ENCODE data around the gene CPLX4.

The CPLX4 gene, protein sequence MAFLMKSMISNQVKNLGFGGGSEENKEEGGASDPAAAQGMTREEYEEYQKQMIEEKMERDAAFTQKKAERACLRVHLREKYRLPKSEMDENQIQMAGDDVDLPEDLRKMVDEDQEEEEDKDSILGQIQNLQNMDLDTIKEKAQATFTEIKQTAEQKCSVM

DNA sequence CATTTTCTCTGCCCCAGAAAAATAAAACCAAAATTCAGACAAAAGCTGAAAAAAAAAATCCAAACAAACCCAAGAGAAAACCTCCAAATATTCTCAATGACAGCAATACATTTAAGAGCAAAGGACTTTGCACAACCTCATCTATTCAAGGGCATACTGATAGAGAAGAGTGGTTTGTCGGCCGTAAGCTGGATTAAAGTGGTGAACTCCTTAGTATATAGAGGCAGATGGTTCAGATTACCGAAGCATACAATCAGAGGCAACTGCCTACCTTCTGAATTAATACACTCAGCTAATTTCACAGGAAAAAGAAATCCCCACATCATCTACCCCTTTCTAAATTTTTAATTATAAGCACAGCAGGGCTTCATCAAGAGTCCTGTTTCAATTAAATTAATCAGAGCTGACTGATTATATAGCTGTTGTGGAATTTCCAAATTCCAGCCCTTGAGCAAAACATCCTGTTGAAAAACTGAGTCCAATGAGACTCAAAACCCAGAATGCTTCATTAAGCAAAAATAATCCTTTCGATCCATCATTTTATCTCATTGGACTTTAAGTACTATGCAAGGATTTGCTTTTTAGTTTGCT lies at the start of gene CPLX4:
TSS of gene CPLX4 (minus strand) at position 190 of the 591 bp plus-strand sequence. CDS start at position 3, 187 bp downstream.
- DNase-seq (ENCODE audit: low spot score) = no peak

DNA sequence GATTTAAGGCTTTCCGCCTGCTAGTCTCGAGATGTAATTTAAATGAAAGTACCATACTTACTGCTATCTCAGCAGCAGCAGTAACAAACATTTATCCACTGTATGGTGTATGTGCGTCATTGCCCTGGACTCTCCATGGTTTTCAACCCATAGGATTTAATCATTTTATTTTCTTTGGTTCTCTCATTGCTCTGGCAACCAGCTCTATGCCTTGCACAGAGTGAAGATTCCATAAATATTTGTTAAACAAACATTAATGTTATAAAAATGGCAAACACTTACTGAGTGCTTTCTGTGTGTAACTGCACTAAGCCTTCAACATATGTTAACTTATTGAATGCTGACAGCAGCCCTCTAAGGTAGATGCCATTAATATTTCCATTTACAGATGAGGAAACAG lies 41.9 kb upstream of the CPLX4 start:
- no peak for DNase-seq (ENCODE audit: low spot score)

- DNase-seq (ENCODE audit: low spot score) = no peak
These were observed 41.1 kb upstream of the CPLX4 start for GRCh38 chr18:59359576-59359952.

DNA sequence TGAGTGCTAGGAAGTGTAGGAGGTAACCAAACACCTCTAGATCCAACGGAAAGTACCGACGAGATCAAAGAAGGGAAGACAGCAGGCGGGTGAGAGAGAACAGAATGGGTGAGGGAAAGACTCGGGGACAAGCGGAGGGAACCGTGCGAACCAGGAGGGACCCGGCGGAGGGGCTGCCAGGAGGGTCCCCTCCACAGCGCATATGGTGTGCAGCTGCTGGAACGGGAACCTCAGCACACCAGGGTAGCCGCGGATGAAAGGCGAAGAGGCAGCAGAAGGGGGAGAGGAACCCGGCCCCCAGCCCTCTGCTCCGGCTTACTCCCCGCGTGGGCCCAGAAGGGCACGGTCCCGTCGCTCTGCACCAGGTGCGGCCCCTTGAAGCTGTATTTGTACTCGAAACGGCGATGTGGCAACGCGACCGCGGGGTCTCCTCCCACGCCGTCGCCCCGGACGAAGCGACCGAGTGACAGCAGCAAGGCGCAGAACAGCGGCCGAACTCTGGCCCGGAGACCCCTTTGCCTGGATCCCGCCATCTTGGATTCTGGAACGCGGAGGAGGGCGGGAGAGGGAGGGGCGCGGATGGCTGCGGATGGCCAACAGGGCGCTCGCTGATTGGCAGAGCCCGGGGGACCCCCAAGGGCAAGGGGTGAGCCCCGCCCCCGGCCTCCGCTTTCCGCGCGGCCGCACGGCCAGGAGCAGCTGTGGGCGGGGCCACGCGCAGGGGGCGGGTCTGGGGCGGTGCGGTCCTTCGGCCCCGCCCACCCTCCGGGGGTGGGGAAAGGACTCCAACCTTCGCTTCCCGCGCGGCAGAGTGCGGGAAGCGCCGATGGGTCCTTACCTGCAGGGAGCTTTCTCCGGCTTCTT lies 40.5 kb upstream of the CPLX4 start, which contains the start of gene LMAN1:
TSS of gene LMAN1 (minus strand) at position 554 of the 864 bp plus-strand sequence. CDS start at position 533, 21 bp downstream.
- peak; percentile 90 for DNase-seq (ENCODE audit: low spot score)

DNA sequence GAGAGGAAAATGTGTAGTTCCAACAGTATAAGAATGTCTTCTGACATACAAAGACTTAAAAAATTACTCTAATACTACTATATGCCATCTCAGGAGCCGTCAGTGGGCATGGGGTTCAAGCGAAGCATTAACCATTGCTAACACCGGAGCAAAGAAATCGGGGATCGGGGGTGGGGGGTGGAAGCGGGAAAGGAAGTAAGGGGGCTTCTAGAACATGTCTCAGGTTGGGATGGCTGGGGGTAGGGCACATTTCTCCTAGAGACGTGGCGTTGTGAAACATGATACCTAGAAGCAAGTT lies 39.9 kb upstream of the CPLX4 start:
- no peak for DNase-seq (ENCODE audit: low spot score)

DNA sequence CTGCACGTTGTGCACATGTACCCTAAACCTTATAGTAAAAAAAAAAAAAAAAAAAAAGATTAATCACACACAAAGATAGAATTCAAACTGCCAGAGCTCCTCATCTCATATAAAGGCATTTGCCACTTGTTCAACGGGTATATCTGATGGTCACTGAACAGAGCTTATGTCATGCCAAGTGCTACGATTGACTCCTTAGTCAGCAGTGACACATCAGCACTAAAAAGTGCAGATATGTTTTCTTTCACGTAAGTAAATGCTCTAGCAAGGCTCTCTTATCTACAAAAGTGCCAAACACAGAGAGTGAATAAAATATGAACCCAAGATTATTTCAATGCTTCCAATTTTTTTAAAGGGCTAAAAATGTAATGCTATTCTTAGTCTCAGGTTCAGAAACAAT lies 39.5 kb upstream of the CPLX4 start:
- peak; percentile 53 for DNase-seq (ENCODE audit: low spot score)

DNA sequence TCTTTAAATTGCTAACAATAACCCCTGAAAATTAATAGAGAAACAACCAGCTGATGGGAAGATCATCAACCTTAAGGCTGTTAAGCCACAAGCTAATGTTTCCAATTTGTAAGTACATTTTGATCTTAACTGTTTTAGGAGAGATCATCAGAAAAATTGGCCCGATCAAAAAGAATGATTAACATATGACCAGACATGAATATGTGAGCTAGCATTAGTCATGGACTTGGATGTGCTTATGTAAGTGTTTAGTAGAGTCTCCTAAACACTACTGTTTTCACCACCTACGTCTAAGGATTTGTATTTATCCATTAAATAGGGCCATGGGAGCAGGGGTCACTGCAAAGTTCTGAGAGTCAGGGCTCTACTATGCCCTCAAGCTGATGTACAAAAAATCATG lies 36.3 kb upstream of the CPLX4 start:
- no peak for DNase-seq (ENCODE audit: low spot score)

DNA sequence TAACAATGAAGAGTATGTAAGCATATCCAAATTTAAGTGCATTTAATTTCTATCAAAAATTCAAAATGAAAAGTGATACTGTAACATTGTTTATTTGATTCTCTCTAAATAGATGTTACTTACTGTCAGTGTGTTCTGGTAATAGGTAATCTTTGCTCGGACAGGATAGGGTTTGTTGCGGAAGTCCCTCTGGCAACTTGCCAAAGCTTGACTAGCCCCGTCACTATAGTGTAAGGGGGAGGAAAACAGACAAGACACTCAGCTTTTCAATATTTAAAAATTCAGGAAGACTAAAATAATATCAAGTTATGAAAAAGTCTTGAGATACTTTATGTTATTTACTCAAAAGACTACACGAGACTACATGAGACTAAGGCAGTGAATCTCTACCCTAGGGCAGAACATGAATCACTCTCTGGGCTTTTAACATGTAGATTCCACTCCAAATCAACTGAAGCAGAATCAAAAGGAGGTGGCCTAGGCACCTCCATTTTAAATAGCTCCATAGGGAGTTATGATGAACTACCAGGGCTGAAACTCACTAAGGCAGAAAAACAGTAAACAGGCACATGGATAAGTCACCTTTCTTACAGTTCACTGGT lies 34.7 kb upstream of the CPLX4 start:
- DNase-seq (ENCODE audit: low spot score) = no peak

DNA sequence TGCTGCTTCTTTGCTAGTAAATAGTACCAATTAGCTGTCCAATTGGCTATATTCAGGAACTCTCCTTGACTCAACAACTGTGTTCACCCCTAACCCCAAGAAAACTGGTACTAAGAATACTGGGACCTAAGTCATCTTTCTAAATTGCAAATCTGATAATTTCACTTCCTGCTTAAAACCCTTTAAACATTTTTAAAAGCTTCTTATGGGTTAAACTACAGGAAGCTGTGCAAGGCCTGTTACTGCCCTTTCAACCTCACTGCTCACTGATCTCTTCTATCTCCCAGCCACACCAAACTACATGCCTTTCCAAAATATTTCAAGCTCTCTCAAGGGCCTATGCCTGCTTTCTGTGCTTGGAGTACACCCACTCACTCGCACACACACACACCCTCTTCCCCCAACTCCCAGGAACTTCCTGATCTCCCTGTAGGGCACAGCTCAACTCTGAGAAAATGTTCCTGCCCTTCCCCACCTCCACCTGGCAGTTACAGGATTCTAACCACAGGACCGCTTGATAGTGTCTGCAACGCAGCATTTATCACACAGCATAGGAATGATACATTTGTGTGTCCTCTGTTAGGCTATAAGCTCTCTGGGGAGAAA lies 33.9 kb upstream of the CPLX4 start:
- no peak for DNase-seq (ENCODE audit: low spot score)

GRCh38 chr18:59345556-59345955 lies 27.1 kb upstream of the CPLX4 start:
- DNase-seq (ENCODE audit: low spot score) = no peak

- DNase-seq (ENCODE audit: low spot score) = no peak
These were observed 26.5 kb upstream of the CPLX4 start for GRCh38 chr18:59344996-59345395.

DNA sequence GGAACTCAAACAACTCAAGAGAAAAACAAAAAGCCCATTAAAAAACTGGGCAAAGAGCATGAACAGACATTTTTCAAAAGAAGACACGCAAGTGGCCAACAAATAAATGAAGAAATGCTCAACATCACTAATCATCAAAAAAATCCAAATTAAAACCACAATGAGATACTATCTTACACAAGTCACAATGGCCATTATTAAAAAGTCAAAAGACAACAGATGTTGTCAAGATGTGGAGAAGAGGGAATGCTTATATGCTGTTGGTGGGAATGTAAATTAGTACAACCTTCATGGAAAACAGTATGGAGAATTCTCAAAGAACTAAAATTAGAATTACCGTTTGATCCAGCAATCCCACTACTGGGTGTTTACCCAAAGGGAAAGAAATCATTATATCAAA lies 25.5 kb upstream of the CPLX4 start:
- no peak for DNase-seq (ENCODE audit: low spot score)

- no peak for DNase-seq (ENCODE audit: low spot score)
These were observed 22.4 kb upstream of the CPLX4 start for GRCh38 chr18:59340817-59341216.

GRCh38 chr18:59340312-59340711 lies 21.9 kb upstream of the CPLX4 start:
- no peak for DNase-seq (ENCODE audit: low spot score)

DNA sequence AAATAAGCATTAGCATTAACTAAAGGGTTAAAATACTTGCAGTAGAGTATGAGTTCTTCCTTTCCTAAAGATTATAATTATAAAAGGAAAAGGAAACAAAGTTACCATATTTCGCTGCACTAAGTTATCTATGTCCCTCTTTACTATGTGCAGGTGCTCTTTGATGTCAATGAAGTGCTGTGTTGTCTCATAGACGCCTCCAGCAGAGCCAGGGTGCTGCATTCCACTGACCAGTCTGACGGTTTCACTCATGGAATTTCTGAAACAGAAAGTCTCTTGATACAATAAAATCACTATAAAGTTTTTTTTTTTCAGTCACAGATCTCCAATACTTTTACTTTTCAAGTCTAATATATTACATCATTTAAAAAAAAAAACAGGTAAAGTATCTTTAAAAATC lies 14.5 kb upstream of the CPLX4 start:
- DNase-seq (ENCODE audit: low spot score) = no peak

- no peak for DNase-seq (ENCODE audit: low spot score)
These were observed 10.2 kb upstream of the CPLX4 start for GRCh38 chr18:59328683-59329082.

DNA sequence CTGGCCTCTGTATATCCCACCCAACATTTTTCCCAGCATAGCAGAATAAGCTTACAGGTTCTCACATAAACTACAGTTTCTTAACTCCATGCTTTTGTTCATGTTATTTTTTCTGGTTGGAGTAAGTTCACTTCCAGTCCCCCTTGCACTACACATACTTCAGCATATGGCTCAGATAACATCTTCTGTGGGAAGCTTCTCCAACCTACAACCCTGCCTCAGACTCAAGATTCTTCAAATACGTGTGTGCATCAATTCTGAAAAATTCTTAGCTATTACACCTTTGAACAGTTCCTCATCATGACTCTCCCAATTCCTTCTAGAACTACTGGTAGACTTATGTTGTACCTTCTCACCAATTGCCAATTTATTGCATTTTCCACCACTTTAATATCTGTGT lies 7.5 kb upstream of the CPLX4 start:
- DNase-seq (ENCODE audit: low spot score) = no peak

DNA sequence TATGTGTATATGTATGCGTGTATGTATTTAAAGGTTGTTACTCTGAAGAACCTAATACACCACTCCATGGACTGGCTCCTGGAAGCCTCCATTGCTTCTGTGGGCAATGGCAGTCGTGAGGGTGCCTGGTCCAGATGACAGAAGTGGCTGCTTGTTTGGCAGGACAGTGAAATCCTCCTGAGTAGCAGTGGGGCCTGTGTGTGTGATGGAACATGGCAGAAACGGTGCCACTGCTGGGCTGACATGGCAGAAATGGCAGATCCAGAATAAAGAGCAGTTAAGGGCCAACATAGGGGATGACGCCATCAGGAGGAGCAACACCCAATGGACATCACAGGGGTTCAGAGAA lies 6.1 kb upstream of the CPLX4 start:
- DNase-seq (ENCODE audit: low spot score) = no peak

DNA sequence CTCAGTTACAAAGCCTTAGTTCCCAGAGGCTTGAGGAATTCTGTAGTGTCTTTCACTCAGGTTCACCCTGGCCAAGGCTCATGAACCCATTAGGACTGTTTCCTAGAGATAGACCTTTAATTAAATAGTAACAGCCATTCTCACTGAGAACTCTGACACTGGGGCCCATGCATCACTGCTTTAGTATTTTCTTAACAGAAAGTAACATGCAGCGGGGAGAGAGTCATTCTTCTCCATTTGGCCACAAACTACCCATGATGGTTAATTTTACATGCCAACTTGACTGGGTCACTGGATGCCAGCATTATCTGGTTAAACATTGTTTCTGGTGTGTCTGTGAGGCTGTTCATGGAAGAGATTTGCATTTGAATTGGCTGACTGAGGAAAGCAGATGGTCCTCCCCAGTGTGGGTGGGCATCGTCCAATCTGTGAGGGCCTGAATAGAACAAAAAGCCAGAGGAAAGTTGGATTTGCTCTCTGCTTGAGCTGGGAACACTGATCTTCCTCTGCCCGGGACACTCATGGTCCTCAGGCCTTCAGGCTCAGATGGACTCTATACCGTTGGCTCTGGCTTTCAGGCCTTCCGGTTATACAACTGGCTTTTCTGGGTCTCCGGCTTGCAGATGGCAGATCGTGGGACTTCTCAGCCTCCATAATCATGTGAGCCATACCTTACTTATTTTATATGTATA lies 5.6 kb upstream of the CPLX4 start:
- DNase-seq (ENCODE audit: low spot score) = no peak

DNA sequence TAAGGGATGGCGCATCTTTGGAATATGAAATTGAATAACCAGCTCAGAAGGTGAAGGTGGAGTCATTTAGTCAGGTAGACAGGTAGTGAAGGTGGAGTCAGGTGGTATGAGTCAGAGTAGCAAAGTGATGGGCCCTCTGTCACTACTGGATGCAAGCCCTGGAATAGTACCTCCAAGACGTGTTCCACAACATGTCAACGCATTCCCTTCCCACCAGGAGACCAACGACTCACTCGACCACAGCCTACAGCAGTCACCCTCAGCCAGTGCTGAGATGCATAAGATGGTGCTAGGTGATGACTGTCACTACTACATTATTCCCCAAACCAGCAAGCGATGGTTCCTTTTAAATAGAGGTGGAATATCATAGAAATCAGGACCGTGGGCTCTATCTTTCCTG lies 6.8 kb downstream of the CPLX4 start:
- no peak for DNase-seq (ENCODE audit: low spot score)

GRCh38 chr18:59308938-59309260 lies 9.6 kb downstream of the CPLX4 start:
- no peak for DNase-seq (ENCODE audit: low spot score)

- DNase-seq (ENCODE audit: low spot score) = peak; percentile 57
These were observed 10.1 kb downstream of the CPLX4 start for GRCh38 chr18:59308248-59308937.

Measured in CD4-positive, alpha-beta T cell treated with Interleukin-15 for 4 hours (primary cell).